GM19238 (cell line): ENCODE results near the gene SUSD4.
"Not testable (repeated sequence)": the region's sequence is repeated elsewhere in the genome, so short reads cannot be mapped to it uniquely, and the experiment has no call there.

Experiments
- DNase-seq: peaks from one replicate; pipeline ENCODE4 v3.0.0; 2011; ENCODE audit warnings: low spot score; ENCODE audit not compliant: insufficient read length

SUSD4 gene

GRCh38 chr1:223251387-223251786, 112.6 kb downstream of the SUSD4 start:
- not testable (repeated sequence) for DNase-seq

- DNase-seq = no peak
Observed at GRCh38 chr1:223250632-223251015, 113.4 kb downstream of the SUSD4 start.

GRCh38 chr1:223249854-223250631, 113.9 kb downstream of the SUSD4 start:
- DNase-seq = no peak

- DNase-seq = no peak
Observed at GRCh38 chr1:223248770-223249140, 115.2 kb downstream of the SUSD4 start.

- no peak for DNase-seq
Observed at GRCh38 chr1:223248001-223248769, 115.8 kb downstream of the SUSD4 start.

GRCh38 chr1:223246476-223247112, 117.4 kb downstream of the SUSD4 start:
- DNase-seq = no peak

GRCh38 chr1:223245983-223246382, 118.0 kb downstream of the SUSD4 start:
- DNase-seq = no peak

GRCh38 chr1:223245411-223245810, 118.6 kb downstream of the SUSD4 start:
- DNase-seq = no peak

GRCh38 chr1:223244366-223245103, 119.4 kb downstream of the SUSD4 start:
- DNase-seq = no peak

- DNase-seq = no peak
Observed at GRCh38 chr1:223243441-223244050, 120.4 kb downstream of the SUSD4 start.

GRCh38 chr1:223242971-223243370, 121.0 kb downstream of the SUSD4 start:
- DNase-seq = no peak

GRCh38 chr1:223242382-223242955, 121.5 kb downstream of the SUSD4 start:
- DNase-seq = no peak

- DNase-seq = no peak
Observed at GRCh38 chr1:223240122-223240521, 123.9 kb downstream of the SUSD4 start.

GRCh38 chr1:223235091-223235490, 128.9 kb downstream of the SUSD4 start:
- no peak for DNase-seq

GRCh38 chr1:223234534-223234933, 129.4 kb downstream of the SUSD4 start:
- no peak for DNase-seq

GRCh38 chr1:223234170-223234514, 129.8 kb downstream of the SUSD4 start:
- no peak for DNase-seq

- no peak for DNase-seq
Observed at GRCh38 chr1:223233410-223234169, 130.4 kb downstream of the SUSD4 start.

GRCh38 chr1:223233019-223233409, 131.0 kb downstream of the SUSD4 start:
- no peak for DNase-seq

GRCh38 chr1:223231581-223231980, 132.4 kb downstream of the SUSD4 start:
- no peak for DNase-seq

GRCh38 chr1:223231011-223231572, 132.9 kb downstream of the SUSD4 start:
- DNase-seq = no peak
